Measurements from ENCODE around the gene SESTD1. TPM values are rescaled to one million over a fixed set of nuclear protein-coding genes. Genes with fewer than 3 reads are reported as not detected.
A peak's percentile ranks its signal among the peaks of the same experiment; 100 is the strongest.

SESTD1 gene
- total and polyA plus RNA-seq, 2 of the 13 experiments (the other 11 are each of a cell fraction or from before 2014, with no cell fraction given): 74.4 to 101 TPM

GRCh38 chr2:179270689-179271088 is 6.1 kb upstream of the SESTD1 start:
- CTCF ChIA-PET (ENCODE audit: low intra/inter-chr PET ratio, low total read pairs): no interaction called here
- no TSS peak for BruUV-seq (replicated peaks)
- no peak for DNase-seq (ENCODE audit: low spot score)
- Histone ChIP-seq H3K79me2 (ENCODE audit: insufficient read depth, low read length) (no peaks in the 10 kb centered on the region), H3K27me3 (ENCODE audit: control insufficient read depth in 1 of 2, insufficient read depth in 2 of 2, low read length in 2 of 2) (no peaks in the 10 kb centered on the region), H3K9ac (ENCODE audit: insufficient read depth, low read depth, low read length) (no peak overlapping the region), H3K27ac (ENCODE audit: extremely low read length, insufficient read depth, low read length) (no peak overlapping the region), H4K20me1 (ENCODE audit: insufficient read depth, low read length) (no peaks in the 10 kb centered on the region), H2AFZ (ENCODE audit: low read length) (no peak overlapping the region), H3K4me3 (replicated peaks in 1 of 3; ENCODE audit: insufficient read depth in 1 of 3, low read depth in 2 of 3, low read length in 3 of 3) (no peak overlapping the region), H3K36me3 (replicated peaks in 1 of 2; ENCODE audit: control insufficient read depth in 1 of 2, insufficient read depth in 2 of 2, low read length in 2 of 2) (no peaks in the 10 kb centered on the region), H3K4me1 (ENCODE audit: insufficient read depth, low read length) (peaks cover 79% of the 10 kb centered on the region), H3K9me3 (ENCODE audit: low read length) (no peaks in the 10 kb centered on the region), H3K4me2 (ENCODE audit: low read depth, low read length) (no peak overlapping the region)
- WGBS (ENCODE audit: low lambda C conversion rate): 96% methylated on average over 2 of the region's 2 CpGs
- no peak for FAIRE-seq
- intact Hi-C loops (cut with micrococcal nuclease; ENCODE audit: unreplicated experiment) (loop anchor here (5.0 kb wide), 1 partner anchor 272 kb away; no protein-coding TSS in a partner anchor), in situ Hi-C loops (cut with HindIII; ENCODE audit: extremely low pct_ligation_motif_present, low pct_unique_long_range_greater_than_20kb) (loop anchor here (5.0 kb wide), 1 partner anchor 272 kb away; no protein-coding TSS in a partner anchor)
- no peak for ATAC-seq
- no peak for TF ChIP-seq SMYD3 (CRISPR knock-in tag; IDR thresholded peaks at IDR 0.05)
- TF ChIP-seq RCOR2 (CRISPR knock-in tag; IDR thresholded peaks at IDR 0.05): 0 out of 2 replicates have a peak, but pooled peaks have one; percentile 18
- peak; percentile 57 to 65; a peak in 3 of 4 replicates for TF ChIP-seq MAFK (conservative IDR thresholded peaks at IDR 0.05 in 1 of 2, IDR thresholded peaks at IDR 0.05 in 1 of 2; ENCODE audit: low read length in 2 of 2)
- no peak for TF ChIP-seq ZNF549 (CRISPR knock-in tag; IDR thresholded peaks at IDR 0.05)
- no peak for TF ChIP-seq ZNF552 (CRISPR knock-in tag; IDR thresholded peaks at IDR 0.05; ENCODE audit: borderline replicate concordance)
- peak; percentile 67 for TF ChIP-seq MAFF (IDR thresholded peaks at IDR 0.05; ENCODE audit: low read depth, low read length)
- TF ChIP-seq EHMT2 (IDR thresholded peaks at IDR 0.05; ENCODE audit: borderline replicate concordance, low read depth, low read length): 0 out of 2 replicates have a peak, but pooled peaks have one; percentile 1
- TF ChIP-seq RXRA (CRISPR knock-in tag; IDR thresholded peaks at IDR 0.05): no peak
- TF ChIP-seq, protein P1, sequence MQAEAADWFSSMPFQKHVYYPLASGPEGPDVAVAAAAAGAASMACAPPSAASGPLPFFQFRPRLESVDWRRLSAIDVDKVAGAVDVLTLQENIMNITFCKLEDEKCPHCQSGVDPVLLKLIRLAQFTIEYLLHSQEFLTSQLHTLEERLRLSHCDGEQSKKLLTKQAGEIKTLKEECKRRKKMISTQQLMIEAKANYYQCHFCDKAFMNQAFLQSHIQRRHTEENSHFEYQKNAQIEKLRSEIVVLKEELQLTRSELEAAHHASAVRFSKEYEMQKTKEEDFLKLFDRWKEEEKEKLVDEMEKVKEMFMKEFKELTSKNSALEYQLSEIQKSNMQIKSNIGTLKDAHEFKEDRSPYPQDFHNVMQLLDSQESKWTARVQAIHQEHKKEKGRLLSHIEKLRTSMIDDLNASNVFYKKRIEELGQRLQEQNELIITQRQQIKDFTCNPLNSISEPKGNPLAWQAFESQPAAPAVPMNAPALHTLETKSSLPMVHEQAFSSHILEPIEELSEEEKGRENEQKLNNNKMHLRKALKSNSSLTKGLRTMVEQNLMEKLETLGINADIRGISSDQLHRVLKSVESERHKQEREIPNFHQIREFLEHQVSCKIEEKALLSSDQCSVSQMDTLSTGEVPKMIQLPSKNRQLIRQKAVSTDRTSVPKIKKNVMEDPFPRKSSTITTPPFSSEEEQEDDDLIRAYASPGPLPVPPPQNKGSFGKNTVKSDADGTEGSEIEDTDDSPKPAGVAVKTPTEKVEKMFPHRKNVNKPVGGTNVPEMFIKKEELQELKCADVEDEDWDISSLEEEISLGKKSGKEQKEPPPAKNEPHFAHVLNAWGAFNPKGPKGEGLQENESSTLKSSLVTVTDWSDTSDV (CRISPR knock-in tag; IDR thresholded peaks at IDR 0.05): no peak
- POLR2A ChIA-PET: interaction anchor here (3.8 kb wide), 1 partner anchor 8 kb away, joined by 53 read pairs; no protein-coding TSS in a partner anchor

Data from HepG2 (cell line).